GM08714 (cell line): Measurements from ENCODE around the gene NRIP3.
"Not testable (repeated sequence)": the region's sequence is repeated elsewhere in the genome, so short reads cannot be mapped to it uniquely, and the experiment has no call there.

ENCODE experiments used
- H3K4me3 ChIP-seq: fragments of 200-500 bp; sonication (Bioruptor generic); 2 replicates; pipeline ENCODE4 v1.5.1; 2014; ENCODE audit warnings: mild to moderate bottlenecking, low read length, inconsistent platforms
- ZNF274 ChIP-seq: IDR thresholded peaks from 2 replicates; pipeline ENCODE4 v1.6.1; 2012; ENCODE audit warnings: mild to moderate bottlenecking, low read depth, low read length

The NRIP3 gene

DNA sequence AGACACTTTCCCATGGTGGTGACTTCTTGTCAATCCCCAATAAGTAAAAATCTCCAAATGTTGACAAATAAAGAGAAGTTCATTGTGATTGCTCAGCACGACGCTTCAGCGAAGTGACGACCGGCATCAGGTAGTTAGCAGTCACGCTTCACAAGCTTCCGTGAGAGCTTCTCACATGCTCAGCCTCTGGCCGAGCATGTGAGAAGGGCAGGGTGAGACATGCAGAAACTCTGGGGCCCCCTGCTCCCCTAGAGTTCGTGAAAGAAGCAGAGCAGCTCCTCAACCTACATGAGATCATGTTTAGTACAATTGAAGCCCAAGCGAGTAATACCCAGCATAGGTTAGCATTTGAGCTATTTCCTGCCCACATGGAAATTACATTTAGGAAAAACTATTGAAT is 66.6 kb downstream of the NRIP3 start:
- no peak for TF ChIP-seq ZNF274

DNA sequence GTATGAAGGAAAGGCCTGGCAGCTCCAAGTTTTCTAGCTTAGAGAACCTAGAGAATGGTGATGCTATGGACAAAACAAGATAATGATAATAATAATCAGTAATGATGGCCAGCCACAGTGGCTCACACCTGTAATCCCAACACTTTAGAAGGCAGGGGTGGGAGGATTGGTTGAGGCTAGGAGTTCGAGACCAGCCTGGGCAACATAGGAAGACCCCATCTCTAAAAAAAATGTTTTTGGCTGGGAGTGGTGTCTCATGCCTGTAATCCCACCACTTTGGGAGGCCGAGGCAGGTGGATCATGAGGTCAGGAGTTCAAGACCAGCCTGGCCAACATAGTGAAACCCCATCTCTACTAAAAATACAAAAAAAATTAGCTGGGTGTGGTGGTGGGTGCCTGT is 68.0 kb downstream of the NRIP3 start:
- H3K4me3 ChIP-seq, result not testable (repeated sequence)

More for the DNA sequence above, 66.6 kb downstream of the NRIP3 start:
- no peak overlapping the region for H3K4me3 ChIP-seq

DNA sequence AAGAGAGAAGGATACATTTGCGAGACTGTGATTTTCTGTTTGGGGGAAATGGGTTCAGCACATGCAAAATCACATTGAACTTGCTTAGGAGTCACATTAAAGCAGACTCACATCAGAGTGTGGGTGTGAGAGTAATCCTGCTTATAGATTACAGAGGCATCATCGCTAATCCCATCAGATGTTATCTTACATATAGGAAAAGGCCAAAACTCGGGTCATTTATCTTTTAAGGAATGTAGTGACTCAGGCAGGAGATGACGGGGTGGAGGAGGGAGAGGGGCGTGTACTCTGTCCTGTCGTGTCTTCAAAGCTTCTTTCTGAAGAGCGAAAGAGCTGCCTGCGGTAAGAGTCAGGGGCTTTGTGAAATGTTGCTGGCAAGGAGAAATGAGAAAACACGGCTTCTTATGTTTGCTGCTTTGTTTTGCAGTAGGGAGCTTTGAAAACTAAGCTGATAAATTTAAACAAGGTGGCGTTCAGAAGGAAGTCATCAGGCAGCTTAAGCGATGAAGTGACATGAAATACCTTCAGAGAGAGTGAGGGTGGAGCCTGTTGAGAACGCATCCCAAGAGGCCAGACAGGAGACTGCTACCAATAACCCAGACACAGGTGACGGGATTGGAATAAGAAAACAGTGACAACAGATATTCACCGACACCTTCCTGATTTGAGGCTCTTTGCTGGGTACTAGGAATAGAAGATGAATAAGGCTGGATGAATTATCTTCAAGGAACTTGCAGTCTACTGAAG is 68.9 kb downstream of the NRIP3 start:
- TF ChIP-seq ZNF274, result no peak
- H3K4me3 ChIP-seq, result no peak overlapping the region

DNA sequence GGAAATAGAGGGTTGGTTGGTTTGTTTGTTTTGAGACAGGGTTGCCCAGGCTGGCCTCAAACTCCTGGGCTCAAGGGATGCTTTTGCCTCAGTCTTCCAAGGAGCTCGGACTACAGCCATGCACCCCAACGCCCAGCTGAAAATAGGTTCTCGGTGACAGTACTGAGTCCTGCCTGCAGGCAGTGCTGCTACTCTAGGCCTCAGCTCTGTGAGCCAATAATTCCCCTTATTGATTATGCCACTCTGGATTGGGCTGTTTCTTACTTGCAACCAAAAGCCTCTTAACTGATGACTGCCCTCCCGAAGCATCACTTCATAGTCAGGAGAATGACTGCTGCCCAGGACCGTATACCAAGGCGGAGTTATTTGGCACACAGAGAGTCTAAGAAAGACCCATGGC is 69.9 kb downstream of the NRIP3 start:
- no peak overlapping the region for H3K4me3 ChIP-seq
- TF ChIP-seq ZNF274, result no peak

DNA sequence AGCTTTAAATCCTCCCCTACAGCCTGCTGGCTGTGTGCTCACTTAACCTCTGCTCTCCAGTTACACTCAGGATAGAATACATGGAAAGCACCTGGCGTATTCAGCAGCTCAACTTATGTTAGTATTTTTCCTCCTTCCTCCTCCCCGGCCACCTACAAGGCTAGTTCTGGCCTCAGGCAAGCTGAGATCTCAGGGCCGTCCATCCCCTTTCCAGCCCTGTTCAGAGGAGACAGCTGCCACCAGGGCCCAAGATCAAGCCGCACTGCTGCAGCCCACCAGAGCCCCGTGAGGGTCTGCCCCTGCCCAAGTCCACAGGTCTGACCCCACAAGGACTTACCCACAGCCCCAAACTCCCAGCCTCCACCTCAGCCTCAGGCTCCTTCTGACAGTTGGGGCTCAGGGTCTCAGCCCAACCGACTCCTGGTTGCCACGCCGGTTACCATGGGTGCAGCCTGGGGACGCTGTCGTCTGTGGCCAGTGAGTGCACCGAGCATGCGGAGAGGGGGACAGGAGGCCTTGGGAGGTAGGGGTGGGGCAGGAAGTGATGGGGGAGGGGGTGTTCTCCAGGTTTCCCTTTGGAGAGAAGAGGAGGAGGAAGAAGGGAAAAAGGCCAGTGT is 71.1 kb downstream of the NRIP3 start, which contains the start of gene C11orf16:
Gene C11orf16, minus strand, starts transcription at position 384 of the 617 bp plus-strand sequence. CDS start 639 bp downstream, outside the sequence.
- no peak within 1 kb of the TSS for H3K4me3 ChIP-seq
- no peak for TF ChIP-seq ZNF274
